Naive thymus-derived CD4-positive, alpha-beta T cell (primary cell): ENCODE data around the gene GIMD1. TPM values are rescaled to one million over a fixed set of nuclear protein-coding genes. Genes with fewer than 3 reads are reported as not detected.
A peak's percentile ranks its signal among the peaks of the same experiment; 100 is the strongest.
"Not testable (repeated sequence)": the region's sequence is repeated elsewhere in the genome, so short reads cannot be mapped to it uniquely, and the experiment has no call there.

Experiments
- ATAC-seq: fragments of 150-1000 bp; cut with Tn5 transposase; 2 replicates; pipeline ENCODE4 v1.10.0; 2021; ENCODE audit warnings: mild to moderate bottlenecking, moderate library complexity
- CTCF ChIA-PET: fragments of 350-600 bp; sonication (Branson Sonifier 250); formaldehyde crosslinking; loops from one replicate; lab custom pipeline; 2021; ENCODE audit warnings: antibody characterized with exemption; lab: Charles Lee
- POLR2A ChIA-PET: fragments of 350-600 bp; sonication (Branson Sonifier 250); formaldehyde crosslinking; loops from one replicate; lab custom pipeline; 2021; ENCODE audit warnings: antibody characterized with exemption, inconsistent platforms; lab: Charles Lee
- DNase-seq, 9 donors: peaks; one replicate each; pipeline versions ENCODE4 v3.0.0 to v3.0.0-alpha.2; 2020 to 2022; ENCODE audit warnings: mixed read lengths in 1 of 9
- H3K27ac ChIP-seq: one replicate; pipeline ENCODE4 v1.7.0; 2013; ENCODE audit warnings: mild to moderate bottlenecking, low read depth, low read length, moderate library complexity
- H3K27me3 ChIP-seq, 2 donors: one replicate each; pipeline ENCODE4 v1.7.0; 2013; ENCODE audit warnings: low read length in 2 of 2, mild to moderate bottlenecking in 2 of 2, moderate library complexity in 2 of 2; ENCODE audit not compliant: control insufficient read depth in 2 of 2, insufficient read depth in 2 of 2
- H3K36me3 ChIP-seq, 3 experiments: 1 replicate in 2 of 3; 2 replicates in 1 of 3; pipeline ENCODE4 v1.7.0; 2013; ENCODE audit warnings: low read length in 3 of 3, mild to moderate bottlenecking in 3 of 3, moderate library complexity in 1 of 3; ENCODE audit not compliant: insufficient read depth in 3 of 3, control insufficient read depth in 2 of 3
- H3K4me1 ChIP-seq, 2 donors: one replicate each; pipeline ENCODE4 v1.7.0; 2013; ENCODE audit warnings: low read length in 2 of 2, mild to moderate bottlenecking in 2 of 2, moderate library complexity in 1 of 2; ENCODE audit not compliant: control insufficient read depth in 2 of 2, insufficient read depth in 2 of 2
- H3K4me3 ChIP-seq: 2 replicates; pipeline ENCODE4 v1.7.0; 2013; ENCODE audit warnings: mild to moderate bottlenecking, low read length
- H3K9me3 ChIP-seq, 3 experiments: 1 replicate in 2 of 3; 2 replicates in 1 of 3; pipeline ENCODE4 v1.7.0; 2013; ENCODE audit warnings: low read length in 3 of 3; ENCODE audit not compliant: control insufficient read depth in 2 of 3
- H3K27ac Mint-ChIP-seq, 9 donors: one replicate each; pipeline ENCODE4 v1.8.0; 2020 to 2022; ENCODE audit warnings: mixed read lengths in 9 of 9, mild to moderate bottlenecking in 8 of 9, moderate library complexity in 5 of 9, inconsistent platforms in 2 of 9
- H3K27me3 Mint-ChIP-seq, 5 donors: one replicate each; pipeline ENCODE4 v1.8.0; 2021 to 2022; ENCODE audit warnings: mixed read lengths in 5 of 5, mild to moderate bottlenecking in 1 of 5
- H3K36me3 Mint-ChIP-seq, 5 donors: one replicate each; pipeline ENCODE4 v1.8.0; 2020 to 2022; ENCODE audit warnings: mixed read lengths in 5 of 5, mild to moderate bottlenecking in 3 of 5, inconsistent platforms in 1 of 5
- H3K4me1 Mint-ChIP-seq, 7 donors: one replicate each; pipeline ENCODE4 v1.8.0; 2020 to 2022; ENCODE audit warnings: mixed read lengths in 7 of 7, mild to moderate bottlenecking in 3 of 7, inconsistent platforms in 1 of 7
- H3K4me3 Mint-ChIP-seq, 10 donors: one replicate each; pipeline ENCODE4 v1.8.0; 2020 to 2022; ENCODE audit warnings: mild to moderate bottlenecking in 10 of 10, mixed read lengths in 10 of 10, moderate library complexity in 6 of 10, inconsistent platforms in 2 of 10
- H3K9me3 Mint-ChIP-seq, 11 donors: one replicate each; pipeline ENCODE4 v1.8.0; 2020 to 2022; ENCODE audit warnings: mixed read lengths in 11 of 11, mild to moderate bottlenecking in 4 of 11, inconsistent platforms in 1 of 11, moderate library complexity in 1 of 11
- intact Hi-C, 2 donors: fragments of 100-400 bp; cut with micrococcal nuclease; formaldehyde crosslinking; loops; one replicate each; pipeline ENCODE4 v1.15.1; 2023
- polyA plus RNA-seq, 2 donors: library from polyadenylated mRNA; unstranded; fragments of 300-500 nt; fragmentation: Illumina TruSeq; gene quantifications; one replicate each; pipeline ENCODE4 v1.2.3, GENCODE V29; 2021
- total RNA-seq, 6 experiments: library from RNA in 5 of 6; stranded (reverse) in 5 of 6; gene quantifications; 1 replicate in 5 of 6; 2 replicates in 1 of 6; pipeline ENCODE4 v1.2.3 and lab custom pipeline; 2021 to 2026

The GIMD1 gene
- total and polyA plus RNA-seq, 7 experiments from 2014 or later = not detected

DNA sequence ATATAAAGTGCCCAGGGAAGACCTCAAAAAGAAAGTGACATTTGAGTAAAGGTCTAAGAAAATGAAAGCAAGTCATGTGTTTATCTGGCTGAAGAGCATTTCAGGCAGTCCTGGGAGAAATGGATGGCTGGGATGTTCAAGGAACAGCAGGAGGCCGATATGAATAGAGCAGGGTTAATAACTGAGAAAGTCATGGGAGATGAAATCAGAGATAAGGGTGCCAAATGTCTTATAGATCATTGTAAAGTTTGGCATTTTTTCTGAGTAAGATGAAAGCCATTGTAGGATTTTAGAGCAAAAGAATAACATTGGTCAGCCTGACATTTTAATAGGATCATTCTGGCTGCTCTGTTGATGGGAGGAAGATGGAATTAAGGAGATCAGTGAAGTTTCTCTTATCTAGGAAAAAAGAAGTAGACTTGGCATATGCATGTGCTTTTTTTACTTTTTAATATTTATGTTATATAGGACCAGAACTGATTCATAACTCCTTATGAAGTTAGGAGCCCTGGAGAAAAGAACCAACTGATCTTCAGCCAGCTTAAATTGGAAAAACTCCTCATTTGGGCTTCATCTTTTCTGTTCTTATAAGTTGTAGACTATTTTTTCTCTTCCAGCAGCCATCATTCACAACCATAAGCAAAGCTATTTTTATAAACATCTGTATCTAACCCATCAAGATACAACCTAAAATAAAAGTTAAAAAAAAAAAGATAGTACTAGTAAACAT, 33.7 kb downstream of the GIMD1 start:
- Histone ChIP-seq H3K9me3 (no peaks in the 10 kb centered on the region), H3K27ac (no peak overlapping the region), H3K4me1 (no peaks in the 10 kb centered on the region), H3K4me3 (no peak overlapping the region), H3K27me3 (no peaks in the 10 kb centered on the region), H3K36me3 (peaks cover 21 to 60% (median 23%) of the 10 kb centered on the region in 3 experiments)
- H3K4me3 Mint-ChIP-seq = no peak overlapping the region
- ATAC-seq (no peak), DNase-seq (no peak)
- peaks cover 6 to 28% (median 11%) of the 10 kb centered on the region in 11 donors for H3K9me3 Mint-ChIP-seq
- CTCF ChIA-PET = no interaction called here
- H3K4me1 Mint-ChIP-seq = peaks cover 9 to 34% (median 22%) of the 10 kb centered on the region in 7 donors
- no peaks in the 10 kb centered on the region for H3K27me3 Mint-ChIP-seq
- POLR2A ChIA-PET = no interaction called here
- H3K27ac Mint-ChIP-seq = peak overlapping the region in 2 of 9 donors; percentile 44 to 47
- intact Hi-C loops = no loop called here
- peaks cover 35 to 80% (median 74%) of the 10 kb centered on the region in 5 donors for H3K36me3 Mint-ChIP-seq

DNA sequence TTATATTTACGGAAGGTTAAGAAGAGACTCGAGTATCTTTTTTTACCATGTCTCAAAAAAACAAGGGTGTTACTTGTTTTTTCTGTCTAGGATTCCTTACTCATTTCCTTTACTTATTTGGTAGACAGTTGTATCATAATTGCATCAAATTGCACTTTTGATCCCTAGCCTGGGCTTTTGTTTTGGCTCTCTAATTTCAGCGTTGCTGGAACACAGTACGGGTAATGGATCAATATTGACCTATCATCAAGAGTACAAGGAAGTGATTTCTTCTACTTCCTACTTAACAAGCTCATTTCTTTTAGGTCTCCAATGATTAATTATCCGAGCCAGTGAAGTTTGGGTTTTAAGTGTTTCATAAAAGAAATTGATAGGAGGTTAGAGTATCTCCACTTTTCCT, 35.4 kb downstream of the GIMD1 start:
- H3K36me3 Mint-ChIP-seq = peaks cover 31 to 69% (median 66%) of the 10 kb centered on the region in 5 donors
- intact Hi-C loops = no loop called here

DNA sequence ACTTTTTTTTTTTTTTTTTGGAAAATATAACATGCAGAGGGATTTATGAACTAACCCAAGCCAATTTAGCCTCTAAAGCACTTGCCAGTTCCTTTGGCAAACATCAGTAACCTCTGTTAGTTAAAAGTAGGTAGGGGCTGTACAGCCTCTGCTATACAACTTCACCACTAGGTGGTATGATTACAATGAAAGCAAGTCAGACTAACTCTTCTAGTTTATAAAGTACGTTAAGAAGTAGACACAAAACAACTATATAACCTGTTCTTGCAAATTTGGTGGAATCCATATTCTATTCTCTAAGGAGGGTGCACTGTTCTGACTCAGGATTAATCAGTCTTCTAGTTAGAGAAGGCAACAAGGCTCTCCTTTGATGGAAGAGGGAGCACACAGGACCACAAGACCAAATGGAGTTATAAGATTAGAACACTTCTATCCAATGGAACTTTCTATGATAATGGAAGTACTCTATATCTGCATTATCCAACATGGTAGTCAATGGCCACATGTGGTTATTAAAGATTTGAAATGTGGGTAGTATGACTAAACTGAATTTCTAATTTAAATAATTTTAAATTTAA, 39.4 kb downstream of the GIMD1 start:
- POLR2A ChIA-PET = no interaction called here
- no peak overlapping the region for H3K27ac ChIP-seq
- H3K9me3 ChIP-seq = no peaks in the 10 kb centered on the region
- intact Hi-C loops = loop anchor here (1.0 to 5.0 kb wide), 2 partner anchors 13 to 1408 kb away; partner anchors contain the start of genes AIMP1 (in 1 of the 2) and TBCK (in 1 of the 2)
- peak overlapping the region in 1 of 9 donors; percentile 52 for H3K27ac Mint-ChIP-seq
- no peaks in the 10 kb centered on the region for H3K27me3 ChIP-seq
- H3K4me3 Mint-ChIP-seq = no peak overlapping the region
- ATAC-seq = peak; percentile 77
- H3K4me1 Mint-ChIP-seq = peaks cover 0 to 24% (median 13%) of the 10 kb centered on the region in 7 donors
- CTCF ChIA-PET = interaction anchor here (0.7 kb wide), 1 partner anchor 1361 kb away, joined by 3 read pairs; no protein-coding TSS in a partner anchor
- peak in 3 of 9 donors; percentile 7 to 19 (median 18) for DNase-seq
- peaks cover 20 to 49% (median 24%) of the 10 kb centered on the region in 3 experiments for H3K36me3 ChIP-seq
- H3K4me3 ChIP-seq = no peak overlapping the region
- no peaks in the 10 kb centered on the region for H3K4me1 ChIP-seq
- no peaks in the 10 kb centered on the region for H3K27me3 Mint-ChIP-seq
- no peaks in the 10 kb centered on the region for H3K9me3 Mint-ChIP-seq
- H3K36me3 Mint-ChIP-seq = peaks cover 7 to 52% (median 51%) of the 10 kb centered on the region in 5 donors

More for the DNA sequence above, 35.4 kb downstream of the GIMD1 start:
- Histone ChIP-seq H3K27ac (no peak overlapping the region), H3K36me3 (peaks cover 25 to 59% (median 28%) of the 10 kb centered on the region in 3 experiments), H3K9me3 (no peaks in the 10 kb centered on the region), H3K4me1 (no peaks in the 10 kb centered on the region), H3K27me3 (no peaks in the 10 kb centered on the region), H3K4me3 (no peak overlapping the region)
- ATAC-seq (no peak), DNase-seq (no peak)
- no peaks in the 10 kb centered on the region for H3K27me3 Mint-ChIP-seq
- peaks cover 5 to 28% (median 13%) of the 10 kb centered on the region in 7 donors for H3K4me1 Mint-ChIP-seq
- peaks cover 5 to 17% (median 9%) of the 10 kb centered on the region in 11 donors for H3K9me3 Mint-ChIP-seq
- no peak overlapping the region for H3K4me3 Mint-ChIP-seq
- ChIA-PET POLR2A (no interaction called here), CTCF (no interaction called here)
- H3K27ac Mint-ChIP-seq = no peak overlapping the region

DNA sequence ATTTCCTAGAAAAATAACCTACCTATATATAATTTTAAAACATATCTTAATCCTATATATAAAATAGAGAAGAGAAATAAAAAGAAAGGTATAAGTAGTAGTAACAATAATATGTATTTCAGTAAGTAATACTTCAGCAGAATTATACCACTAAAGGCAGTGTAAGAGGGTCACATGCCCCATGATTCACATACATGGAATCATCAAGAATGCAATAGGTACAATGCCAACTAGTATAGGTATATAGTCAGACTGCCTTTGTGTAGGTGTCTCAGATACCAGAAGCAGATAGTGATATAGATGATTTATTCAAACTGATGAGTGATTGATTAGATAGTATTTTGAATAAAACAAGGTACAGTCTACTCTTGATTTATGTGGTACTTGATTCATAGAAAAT, 42.8 kb downstream of the GIMD1 start:
- H3K27ac ChIP-seq = no peak overlapping the region
- H3K4me3 ChIP-seq = no peak overlapping the region
- H3K27me3 ChIP-seq = no peaks in the 10 kb centered on the region
- ATAC-seq (no peak), DNase-seq (no peak)
- no peaks in the 10 kb centered on the region for H3K9me3 ChIP-seq
- peaks cover 3 to 35% (median 32%) of the 10 kb centered on the region in 5 donors for H3K36me3 Mint-ChIP-seq
- no peaks in the 10 kb centered on the region for H3K27me3 Mint-ChIP-seq
- H3K9me3 Mint-ChIP-seq = no peaks in the 10 kb centered on the region
- CTCF ChIA-PET = no interaction called here
- intact Hi-C loops = loop anchor here in 1 of 2 donors (5.0 kb wide), 1 partner anchor 1412 kb away; no protein-coding TSS in a partner anchor
- POLR2A ChIA-PET = no interaction called here
- no peak overlapping the region for H3K4me3 Mint-ChIP-seq
- H3K36me3 ChIP-seq = peaks cover 13 to 30% (median 13%) of the 10 kb centered on the region in 3 experiments
- peaks cover 5 to 33% (median 14%) of the 10 kb centered on the region in 7 donors for H3K4me1 Mint-ChIP-seq
- no peak overlapping the region for H3K27ac Mint-ChIP-seq
- no peaks in the 10 kb centered on the region for H3K4me1 ChIP-seq

DNA sequence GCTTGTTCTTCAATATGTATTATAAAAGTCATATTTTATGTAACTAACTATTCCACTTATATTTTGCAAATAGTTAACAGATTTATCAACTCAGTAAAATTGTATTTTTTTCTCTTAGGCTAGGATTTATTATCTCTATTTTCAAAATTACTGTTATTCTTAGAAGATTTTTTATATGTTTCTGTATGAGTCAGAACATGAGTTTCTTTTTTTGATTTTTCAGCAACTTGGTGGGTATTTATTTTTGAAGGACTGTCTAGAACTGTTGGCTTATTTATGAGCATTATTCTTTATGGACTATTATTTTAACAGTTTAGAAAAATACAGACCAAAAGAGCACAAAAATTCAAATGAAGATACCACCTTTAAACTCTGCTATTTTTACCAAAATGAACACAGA, 45.5 kb downstream of the GIMD1 start:
- no peaks in the 10 kb centered on the region for H3K9me3 ChIP-seq
- CTCF ChIA-PET = no interaction called here
- peaks cover 2 to 5% of the 10 kb centered on the region in 2 donors for H3K4me1 ChIP-seq
- DNase-seq (no peak), ATAC-seq (no peak)
- H3K9me3 Mint-ChIP-seq = no peaks in the 10 kb centered on the region
- peaks cover 5 to 32% (median 24%) of the 10 kb centered on the region in 7 donors for H3K4me1 Mint-ChIP-seq
- no peaks in the 10 kb centered on the region for H3K27me3 Mint-ChIP-seq
- H3K36me3 ChIP-seq = peaks cover 7 to 18% (median 9%) of the 10 kb centered on the region in 3 experiments
- intact Hi-C loops = no loop called here
- H3K4me3 Mint-ChIP-seq = no peak overlapping the region
- H3K27ac ChIP-seq = no peak overlapping the region
- H3K27me3 ChIP-seq = no peaks in the 10 kb centered on the region
- POLR2A ChIA-PET = no interaction called here
- peaks cover 0 to 41% (median 38%) of the 10 kb centered on the region in 5 donors for H3K36me3 Mint-ChIP-seq
- H3K27ac Mint-ChIP-seq = peak overlapping the region in 1 of 9 donors; percentile 5
- no peak overlapping the region for H3K4me3 ChIP-seq

DNA sequence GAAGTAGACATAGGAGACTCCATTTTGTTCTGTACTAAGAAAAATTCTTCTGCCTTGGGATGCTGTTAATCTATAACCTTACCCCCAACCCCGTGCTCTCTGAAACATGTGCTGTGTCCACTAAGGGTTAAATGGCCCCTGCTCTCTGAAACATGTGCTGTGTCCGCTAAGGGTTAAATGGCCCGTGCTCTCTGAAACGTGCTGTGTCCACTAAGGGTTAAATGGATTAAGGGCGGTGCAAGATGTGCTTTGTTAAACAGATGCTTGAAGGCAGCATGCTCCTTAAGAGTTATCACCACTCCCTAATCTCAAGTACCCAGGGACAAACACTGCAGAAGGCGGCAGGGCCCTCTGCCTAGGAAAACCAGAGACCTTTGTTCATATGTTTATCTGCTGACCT, 46.8 kb downstream of the GIMD1 start:
- intact Hi-C loops, H3K36me3 ChIP-seq, CTCF ChIA-PET, H3K27ac ChIP-seq, H3K4me3 ChIP-seq, POLR2A ChIA-PET, H3K9me3 ChIP-seq, ATAC-seq, H3K9me3 Mint-ChIP-seq, DNase-seq, H3K27me3 Mint-ChIP-seq, H3K27me3 ChIP-seq: not testable (repeated sequence)
- peaks cover 0 to 30% (median 25%) of the 10 kb centered on the region in 5 donors for H3K36me3 Mint-ChIP-seq
- H3K4me1 Mint-ChIP-seq = peaks cover 5 to 29% (median 23%) of the 10 kb centered on the region in 7 donors
- H3K27ac Mint-ChIP-seq = peak overlapping the region in 3 of 9 donors; percentile 36 to 75 (median 65)
- H3K4me1 ChIP-seq = peaks cover 14 to 18% of the 10 kb centered on the region in 2 donors
- H3K4me3 Mint-ChIP-seq = peak overlapping the region in 3 of 10 donors; percentile 10 to 42 (median 35)
